PC-9 (cell line): ENCODE measurements around the gene MGST1. TPM values are rescaled to one million over a fixed set of nuclear protein-coding genes. Genes with fewer than 3 reads are reported as not detected.
"Not testable (repeated sequence)": the region's sequence is repeated elsewhere in the genome, so short reads cannot be mapped to it uniquely, and the experiment has no call there.

ENCODE experiments used
- BruUV-seq: library from RNA; stranded (reverse); fragments of 400-500 nt; replicated peaks from 2 replicates; lab custom pipeline; 2021; lab: Mats Ljungman, UMichigan
- CTCF ChIA-PET: fragments of 300-600 bp; sonication (Branson Sonifier 250); formaldehyde crosslinking; loops from one replicate; lab custom pipeline; 2022; ENCODE audit warnings: antibody characterized with exemption; lab: Charles Lee
- POLR2A ChIA-PET: fragments of 300-600 bp; sonication (Branson Sonifier 250); formaldehyde crosslinking; loops from one replicate; lab custom pipeline; 2022; ENCODE audit warnings: antibody characterized with exemption; ENCODE audit not compliant: unreplicated experiment; lab: Charles Lee
- DNase-seq, 2 experiments: peaks; one replicate each; pipeline versions ENCODE4 v3.0.0 to v3.0.0-alpha.2; 2015 to 2022; ENCODE audit warnings: mixed read lengths in 1 of 2
- H2AFZ ChIP-seq: fragments of 200-600 bp; sonication (generic); 2 replicates; pipeline ENCODE4 v1.8.1; 2017; ENCODE audit warnings: antibody characterized with exemption
- H3F3A ChIP-seq: fragments of 200-600 bp; sonication (generic); 2 replicates; pipeline ENCODE4 v1.8.1; 2017; ENCODE audit warnings: antibody characterized with exemption, mild to moderate bottlenecking, low read depth; ENCODE audit not compliant: insufficient read depth
- H3K27ac ChIP-seq: fragments of 200-600 bp; sonication (generic); 2 replicates; pipeline ENCODE4 v1.6.1; 2016; ENCODE audit warnings: mixed run types
- H3K27me3 ChIP-seq: fragments of 200-600 bp; sonication (generic); 2 replicates; pipeline ENCODE4 v1.6.1; 2016; ENCODE audit warnings: low read depth, mixed run types; ENCODE audit not compliant: insufficient read depth
- H3K36me3 ChIP-seq: fragments of 200-600 bp; sonication (generic); 2 replicates; pipeline ENCODE4 v1.6.1; 2016; ENCODE audit warnings: low read depth, mixed run types
- H3K4me1 ChIP-seq: fragments of 200-600 bp; sonication (generic); replicated peaks from 2 replicates; pipeline ENCODE4 v1.6.1; 2016; ENCODE audit warnings: mixed run types; ENCODE audit not compliant: insufficient read depth
- H3K4me2 ChIP-seq: fragments of 200-600 bp; sonication (generic); 2 replicates; pipeline ENCODE4 v1.6.1; 2017; ENCODE audit warnings: mixed run types
- H3K4me3 ChIP-seq: fragments of 200-600 bp; sonication (generic); 2 replicates; pipeline ENCODE4 v1.6.1; 2016; ENCODE audit warnings: mixed run types
- H3K79me2 ChIP-seq: fragments of 200-600 bp; sonication (generic); 2 replicates; pipeline ENCODE4 v1.6.1; 2017; ENCODE audit warnings: low read depth, mixed run types
- H3K9me2 ChIP-seq: fragments of 200-600 bp; sonication (generic); 2 replicates; pipeline ENCODE4 v1.8.1; 2017; ENCODE audit warnings: mild to moderate bottlenecking; ENCODE audit not compliant: insufficient read depth
- H3K9me3 ChIP-seq: fragments of 200-600 bp; sonication (generic); 2 replicates; pipeline ENCODE4 v1.8.1; 2016; ENCODE audit warnings: low read depth; ENCODE audit not compliant: insufficient read depth
- H4K20me1 ChIP-seq: fragments of 200-600 bp; sonication (generic); 2 replicates; pipeline ENCODE4 v1.8.1; 2017; ENCODE audit not compliant: insufficient read depth
- EZH2 ChIP-seq: fragments of 200-600 bp; sonication (generic); IDR thresholded peaks from 2 replicates; pipeline ENCODE4 v1.8.0; 2017; ENCODE audit warnings: antibody characterized with exemption, low read depth
- intact Hi-C: fragments of 100-400 bp; cut with micrococcal nuclease; formaldehyde crosslinking; loops from one replicate; pipeline ENCODE4 v1.10.0; 2022; ENCODE audit not compliant: unreplicated experiment
- total RNA-seq: library from RNA; stranded (reverse); gene quantifications from 2 replicates; pipeline ENCODE4 v1.2.3, GENCODE V29; 2021
- TF ChIP-seq, protein P1 (sequence below): fragments of 200-600 bp; sonication (generic); conservative IDR thresholded peaks from 2 replicates; pipeline ENCODE4 v1.6.1; 2017; ENCODE audit warnings: mixed run types, antibody characterized with exemption, mild to moderate bottlenecking, moderate library complexity

MGST1 gene
- total RNA-seq, 1 experiment from 2014 or later = 766 TPM

DNA sequence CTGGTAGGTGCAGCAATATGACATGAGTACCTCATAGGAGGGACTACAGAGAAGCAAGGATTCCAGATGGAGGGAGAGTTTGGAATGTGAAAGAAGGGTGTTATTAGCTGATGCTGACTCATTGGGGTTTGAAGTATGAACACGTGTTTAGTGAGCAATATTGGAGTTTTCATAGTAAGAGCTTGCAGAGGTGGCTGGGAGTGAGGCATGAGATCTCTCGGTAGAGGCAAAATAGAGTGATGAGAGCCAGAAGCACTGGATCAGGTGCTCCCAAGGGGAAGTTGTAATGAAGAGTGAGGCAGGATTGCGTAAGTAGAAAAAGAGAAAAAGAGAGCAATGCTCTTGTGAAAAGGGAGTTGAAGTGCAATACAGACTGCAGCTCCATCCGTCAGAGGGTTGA lies 42.1 kb downstream of the MGST1 start:
- H3K79me2 ChIP-seq = no peaks in the 10 kb centered on the region
- no peak for DNase-seq
- H3K4me2 ChIP-seq = no peak overlapping the region
- no TSS peak for BruUV-seq
- no peaks in the 10 kb centered on the region for H3K27me3 ChIP-seq
- ChIA-PET CTCF (no interaction called here), POLR2A (interaction anchor here (0.6 kb wide), 2 partner anchors 49 to 183 kb away, joined by 3 to 14 read pairs; no protein-coding TSS in a partner anchor)
- H2AFZ ChIP-seq = no peak overlapping the region
- no peaks in the 10 kb centered on the region for H4K20me1 ChIP-seq
- H3K27ac ChIP-seq = no peak overlapping the region
- no peaks in the 10 kb centered on the region; the same call in 1 of the 2 replicates for H3K9me3 ChIP-seq
- H3F3A ChIP-seq = no peaks in the 10 kb centered on the region
- no peaks in the 10 kb centered on the region for H3K9me2 ChIP-seq
- intact Hi-C loops = loop anchor here (5.0 to 10.0 kb wide), 5 partner anchors 225 to 1603 kb away; no protein-coding TSS in a partner anchor
- no peaks in the 10 kb centered on the region for H3K36me3 ChIP-seq
- TF ChIP-seq, protein P1, sequence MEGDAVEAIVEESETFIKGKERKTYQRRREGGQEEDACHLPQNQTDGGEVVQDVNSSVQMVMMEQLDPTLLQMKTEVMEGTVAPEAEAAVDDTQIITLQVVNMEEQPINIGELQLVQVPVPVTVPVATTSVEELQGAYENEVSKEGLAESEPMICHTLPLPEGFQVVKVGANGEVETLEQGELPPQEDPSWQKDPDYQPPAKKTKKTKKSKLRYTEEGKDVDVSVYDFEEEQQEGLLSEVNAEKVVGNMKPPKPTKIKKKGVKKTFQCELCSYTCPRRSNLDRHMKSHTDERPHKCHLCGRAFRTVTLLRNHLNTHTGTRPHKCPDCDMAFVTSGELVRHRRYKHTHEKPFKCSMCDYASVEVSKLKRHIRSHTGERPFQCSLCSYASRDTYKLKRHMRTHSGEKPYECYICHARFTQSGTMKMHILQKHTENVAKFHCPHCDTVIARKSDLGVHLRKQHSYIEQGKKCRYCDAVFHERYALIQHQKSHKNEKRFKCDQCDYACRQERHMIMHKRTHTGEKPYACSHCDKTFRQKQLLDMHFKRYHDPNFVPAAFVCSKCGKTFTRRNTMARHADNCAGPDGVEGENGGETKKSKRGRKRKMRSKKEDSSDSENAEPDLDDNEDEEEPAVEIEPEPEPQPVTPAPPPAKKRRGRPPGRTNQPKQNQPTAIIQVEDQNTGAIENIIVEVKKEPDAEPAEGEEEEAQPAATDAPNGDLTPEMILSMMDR = no peak
- TF ChIP-seq EZH2 = no peak
- H3K4me3 ChIP-seq = no peak overlapping the region
- H3K4me1 ChIP-seq = no peaks in the 10 kb centered on the region

DNA sequence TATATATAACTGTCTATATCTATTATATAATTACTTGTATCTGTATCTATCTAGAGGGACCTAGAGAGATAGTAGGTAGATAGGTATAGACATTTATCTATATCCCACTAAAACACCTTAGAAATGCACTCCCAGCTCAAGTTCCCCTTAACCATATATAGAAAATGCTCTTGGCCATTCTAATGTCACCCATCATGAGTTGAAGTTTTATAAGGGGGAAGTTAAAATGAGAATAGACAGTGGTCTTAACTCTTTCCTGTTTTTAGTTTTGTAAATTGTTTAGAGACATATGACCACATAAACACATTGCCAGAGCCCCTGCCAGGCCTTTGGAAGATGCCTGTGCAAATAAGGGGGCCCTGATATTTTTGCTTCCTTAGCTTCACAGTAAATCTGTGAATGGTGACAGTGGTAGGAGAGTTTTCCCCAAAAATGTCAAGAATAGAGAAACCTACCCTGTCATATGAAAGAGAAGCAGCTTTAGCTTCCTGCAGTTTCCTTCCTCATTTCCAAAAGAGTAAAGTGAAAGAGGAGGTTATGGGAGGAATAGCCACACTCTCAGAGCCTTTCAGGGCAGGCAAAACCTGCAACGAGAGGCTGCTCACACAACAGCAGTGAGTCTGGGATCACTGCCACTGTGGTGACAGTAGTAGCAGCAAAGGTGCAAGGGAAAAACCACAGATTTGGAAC lies 45.5 kb downstream of the MGST1 start:
- Histone ChIP-seq H3K27me3 (no peaks in the 10 kb centered on the region), H3K9me2 (no peaks in the 10 kb centered on the region), H3K27ac (no peak overlapping the region), H2AFZ (no peak overlapping the region), H3K4me3 (no peak overlapping the region), H3K4me2 (no peak overlapping the region), H4K20me1 (no peaks in the 10 kb centered on the region), H3K4me1 (no peaks in the 10 kb centered on the region), H3K79me2 (no peaks in the 10 kb centered on the region), H3K9me3 (no peaks in the 10 kb centered on the region; the same call in 1 of the 2 replicates), H3F3A (no peaks in the 10 kb centered on the region), H3K36me3 (no peaks in the 10 kb centered on the region)
- intact Hi-C loops = no loop called here
- ChIA-PET CTCF (no interaction called here), POLR2A (no interaction called here)
- DNase-seq = no peak
- BruUV-seq = no TSS peak
- no peak for TF ChIP-seq EZH2
- TF ChIP-seq, protein P1 = no peak

DNA sequence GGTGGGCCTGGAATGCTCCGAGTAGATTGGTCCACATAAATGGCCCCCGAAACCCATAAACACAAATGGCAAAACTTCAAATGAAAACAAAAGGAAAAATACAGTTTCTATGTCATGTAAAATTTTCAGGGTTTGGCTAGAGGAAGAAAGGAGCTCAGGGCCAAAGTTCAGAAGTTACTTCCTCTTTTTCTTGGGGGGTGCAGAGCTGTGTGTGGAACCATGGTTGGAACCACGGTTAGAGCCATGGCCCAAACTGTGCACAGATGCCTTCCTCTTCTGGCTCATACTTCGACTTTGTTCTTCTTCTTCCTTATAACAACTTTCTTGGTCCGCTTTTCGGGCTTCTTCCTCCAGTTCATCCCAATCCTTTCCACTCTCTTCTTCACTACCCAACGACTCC lies 51.7 kb downstream of the MGST1 start:
- BruUV-seq = no TSS peak
- Histone ChIP-seq H3F3A (no peaks in the 10 kb centered on the region), H3K79me2 (no peaks in the 10 kb centered on the region), H3K36me3 (no peaks in the 10 kb centered on the region), H3K27ac (no peak overlapping the region), H4K20me1 (no peaks in the 10 kb centered on the region), H3K27me3 (no peaks in the 10 kb centered on the region), H3K9me3 (no peaks in the 10 kb centered on the region), H3K4me1 (no peaks in the 10 kb centered on the region), H3K4me3 (no peak overlapping the region), H2AFZ (no peak overlapping the region), H3K4me2 (no peak overlapping the region), H3K9me2 (0 out of 2 replicates have a peak, but pooled peaks cover 1% of the 10 kb centered on the region)
- ChIA-PET POLR2A (no interaction called here), CTCF (no interaction called here)
- DNase-seq = no peak
- TF ChIP-seq, protein P1 = no peak
- no peak for TF ChIP-seq EZH2
- intact Hi-C loops = no loop called here

- H3K9me2 ChIP-seq, H3K4me3 ChIP-seq, H3F3A ChIP-seq, intact Hi-C loops, H3K9me3 ChIP-seq, H3K36me3 ChIP-seq, H3K79me2 ChIP-seq, H3K27ac ChIP-seq, H2AFZ ChIP-seq, DNase-seq, H4K20me1 ChIP-seq, POLR2A ChIA-PET, CTCF ChIA-PET, BruUV-seq, H3K4me1 ChIP-seq, H3K4me2 ChIP-seq, H3K27me3 ChIP-seq: not testable (repeated sequence)
Observed at GRCh38 chr12:16401835-16402234, 54.4 kb downstream of the MGST1 start.
